ENCODE measurements around the gene KLK5.

GRCh38 chr19:50944795-50945194 lies 8.0 kb downstream of the KLK5 start:
- TF ChIP-seq EGR1 (IDR thresholded peaks at IDR 0.05; ENCODE audit: low read depth in 2 of 2): no peak
- TF ChIP-seq RAD21 (IDR thresholded peaks at IDR 0.05): no peak
- TF ChIP-seq JUND (IDR thresholded peaks at IDR 0.05): no peak
- no peak for TF ChIP-seq RXRA (IDR thresholded peaks at IDR 0.05)
- no peak for TF ChIP-seq HNF4A (conservative IDR thresholded peaks at IDR 0.05)
- TF ChIP-seq CTCF (IDR thresholded peaks at IDR 0.05; ENCODE audit: low read depth, low read length, missing input control): no peak
- no peak for TF ChIP-seq REST (IDR thresholded peaks at IDR 0.05)
- TF ChIP-seq GABPA (IDR thresholded peaks at IDR 0.05 in 1 of 2, conservative IDR thresholded peaks at IDR 0.05 in 1 of 2): no peak
- no peak for TF ChIP-seq SP1 (IDR thresholded peaks at IDR 0.05)
- no peak for TF ChIP-seq TAF1 (conservative IDR thresholded peaks at IDR 0.05)

Measured in liver (tissue), 3 donors.